ENCODE data around the gene CSPG4.
"Not testable (repeated sequence)": the region's sequence is repeated elsewhere in the genome, so short reads cannot be mapped to it uniquely, and the experiment has no call there.

The CSPG4 gene

DNA sequence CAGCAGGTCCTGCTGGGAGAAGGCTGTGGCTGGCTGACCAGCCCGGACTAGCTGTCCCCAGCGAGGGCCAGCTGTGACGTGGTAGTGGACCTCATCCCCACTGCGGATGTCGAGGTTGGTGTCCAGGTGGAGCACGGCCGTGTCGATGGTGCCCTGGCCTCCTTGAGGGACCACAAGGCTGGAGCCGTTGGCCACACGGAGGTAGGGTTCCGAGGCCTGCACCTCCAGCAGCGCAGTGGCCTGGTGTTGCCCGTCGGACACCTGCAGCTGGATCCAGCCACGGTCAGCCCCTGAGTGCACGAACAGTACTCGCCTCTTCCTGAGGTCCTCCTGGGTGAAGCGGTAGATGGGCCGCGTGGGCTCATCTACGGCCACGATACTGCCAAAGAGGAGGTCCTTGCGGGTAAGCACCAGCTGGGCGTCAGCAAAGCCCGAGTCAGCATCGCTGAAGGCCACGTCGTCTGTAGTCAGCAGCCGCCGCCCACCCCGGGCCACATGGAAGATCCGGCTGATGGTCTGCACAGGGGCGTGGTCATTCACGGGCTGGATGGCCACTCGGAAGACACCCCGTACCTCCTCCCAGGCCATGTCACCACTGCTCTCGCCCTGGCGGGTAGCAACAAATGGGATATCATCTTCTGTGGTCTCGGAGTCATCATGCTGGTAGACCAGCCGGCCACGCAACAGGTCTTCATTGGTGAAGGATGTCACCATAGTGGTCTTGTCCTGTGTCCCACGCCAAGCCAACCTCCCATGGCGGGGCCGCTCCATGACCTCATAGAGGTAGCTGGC, 25.0 kb downstream of the CSPG4 start:
- DNase-seq, result no peak

DNA sequence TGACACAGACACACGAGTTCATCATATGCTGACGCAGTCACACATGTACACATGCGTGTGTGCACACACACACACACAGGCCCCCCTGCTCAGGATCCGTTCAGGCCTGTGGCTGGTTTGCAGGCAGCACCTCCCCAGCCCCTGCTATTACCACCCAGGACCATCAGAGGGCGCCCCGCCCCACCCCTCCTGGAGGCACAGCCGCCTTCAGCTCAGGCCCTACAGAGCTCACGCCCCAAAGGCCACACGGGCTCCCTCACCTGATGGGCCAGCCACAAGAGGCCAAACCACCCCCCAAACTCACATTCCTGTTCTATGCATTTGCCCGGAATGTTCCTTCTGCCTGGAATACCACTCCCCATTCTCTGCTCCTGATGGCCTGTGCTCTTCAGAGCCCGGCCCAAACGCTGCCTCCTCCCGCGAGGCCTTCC, 26.4 kb downstream of the CSPG4 start:
- not testable (repeated sequence) for DNase-seq

DNA sequence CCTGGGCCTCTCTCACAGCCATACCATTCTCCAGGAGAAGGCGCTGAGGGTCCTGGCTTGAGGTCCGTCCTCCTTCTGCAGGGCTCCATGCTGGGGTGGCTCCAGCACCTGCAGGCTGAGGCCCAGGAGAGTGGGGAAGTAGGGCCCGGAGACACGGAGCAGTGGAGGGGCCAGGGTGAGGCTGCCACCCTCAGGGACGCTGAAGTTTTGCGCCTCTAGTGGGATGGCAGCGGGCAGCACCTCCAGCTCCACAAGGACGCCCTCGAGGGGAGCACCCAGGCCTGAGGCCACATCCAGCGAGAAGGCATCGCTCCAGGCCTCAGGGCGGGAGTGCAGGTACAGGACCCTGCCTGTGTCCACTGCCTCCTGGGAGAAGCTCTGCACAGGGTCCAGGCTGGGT, 27.5 kb downstream of the CSPG4 start:
- no peak for DNase-seq

DNA sequence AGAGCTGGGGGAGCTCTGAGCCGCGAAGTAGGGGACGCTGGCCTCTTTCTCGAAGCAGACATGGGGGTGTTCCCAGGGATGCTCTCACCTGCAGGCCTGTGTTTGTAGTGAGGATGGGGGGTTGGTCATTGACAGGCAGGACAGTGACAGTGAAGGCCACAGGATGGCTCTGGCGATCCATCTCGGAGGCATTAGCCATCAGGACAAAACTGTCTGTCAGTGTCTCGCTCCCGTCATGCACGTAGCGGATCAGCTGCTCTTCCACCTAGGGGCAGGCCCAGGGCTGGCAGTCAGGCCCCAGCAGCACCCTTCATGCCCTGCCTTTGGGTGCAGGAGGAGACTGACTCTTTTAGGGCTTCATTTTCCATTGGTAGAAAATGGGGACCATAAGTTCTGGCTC, 28.0 kb downstream of the CSPG4 start:
- DNase-seq, result no peak

DNA sequence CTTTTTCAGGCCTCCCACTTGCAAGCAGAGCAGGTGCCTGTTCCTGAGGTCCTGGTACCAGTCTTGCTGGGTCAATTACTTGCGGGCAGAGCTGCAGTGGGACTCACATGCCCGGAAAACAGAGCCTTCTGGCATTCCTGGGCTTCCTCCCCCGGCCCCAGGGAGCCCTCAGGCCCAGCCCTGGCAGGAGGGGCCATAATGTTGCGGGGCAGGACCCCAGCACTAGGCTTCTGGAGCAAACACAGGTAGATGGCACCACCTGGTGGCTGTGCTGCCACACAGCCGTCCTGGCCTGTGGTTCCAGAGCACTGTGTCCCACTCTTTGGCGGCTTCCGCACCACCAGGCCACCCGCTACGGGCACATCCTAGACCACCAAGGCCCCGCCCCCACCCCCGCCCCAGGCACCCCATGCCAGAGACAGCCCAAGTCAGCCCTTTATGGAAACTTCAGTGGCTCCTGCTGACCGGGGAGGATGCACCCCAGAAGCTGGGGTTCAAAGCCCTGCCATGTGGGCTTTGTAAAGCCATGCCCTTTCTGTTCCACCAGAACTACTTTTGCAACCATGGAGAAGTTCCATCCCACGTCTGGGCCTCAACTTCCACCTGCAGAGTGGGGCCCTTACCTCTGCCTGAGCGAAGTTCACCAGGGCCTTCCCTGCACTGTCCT, 28.9 kb downstream of the CSPG4 start:
- peak; percentile 24 for DNase-seq

DNA sequence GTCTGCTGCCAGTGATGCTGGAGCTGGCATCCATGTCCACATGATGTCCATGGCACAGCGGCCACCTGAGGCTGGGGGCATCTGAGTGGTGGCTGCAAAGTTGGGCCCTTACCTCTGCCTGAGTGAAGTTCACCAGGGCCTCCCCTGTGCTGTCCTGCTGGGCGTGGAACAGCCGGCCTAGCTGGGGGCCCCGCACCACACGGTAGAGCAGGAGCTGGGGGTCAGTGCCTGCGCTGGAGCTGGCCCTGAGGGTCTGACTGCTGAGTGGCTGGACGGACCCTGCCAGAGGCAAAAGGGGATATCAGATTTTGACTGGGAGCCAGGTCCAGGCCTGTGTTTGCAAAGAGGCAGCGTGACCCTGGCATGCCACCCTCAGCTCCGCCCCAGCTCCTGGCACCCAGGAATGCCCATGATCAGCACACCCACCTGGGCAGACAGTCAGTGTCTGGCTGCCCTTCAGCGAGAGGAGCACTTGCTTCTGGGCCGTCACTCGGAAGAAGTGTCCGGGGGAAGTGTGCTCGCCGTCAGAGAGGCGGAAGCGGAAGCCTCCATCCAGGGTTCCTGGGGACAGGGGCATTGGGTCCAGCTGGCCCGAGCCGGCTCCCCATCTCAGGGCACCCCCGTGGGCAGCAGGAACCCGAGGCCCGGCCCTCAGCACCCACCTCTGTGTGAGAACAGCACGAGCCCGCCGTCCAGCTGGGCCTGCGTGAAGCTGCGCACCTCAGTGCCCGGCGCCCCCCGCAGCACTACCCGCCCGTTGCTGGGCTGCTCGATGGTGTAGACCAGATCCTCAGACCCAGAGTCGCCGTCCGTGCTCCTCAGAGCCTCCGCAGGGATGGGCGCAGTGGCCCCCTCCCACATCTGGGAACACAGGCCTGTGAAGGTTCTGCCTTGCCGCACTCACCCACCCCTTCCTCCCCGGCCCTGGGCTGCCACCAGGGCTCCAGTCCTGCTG, 30.2 kb downstream of the CSPG4 start:
- DNase-seq, result no peak

DNA sequence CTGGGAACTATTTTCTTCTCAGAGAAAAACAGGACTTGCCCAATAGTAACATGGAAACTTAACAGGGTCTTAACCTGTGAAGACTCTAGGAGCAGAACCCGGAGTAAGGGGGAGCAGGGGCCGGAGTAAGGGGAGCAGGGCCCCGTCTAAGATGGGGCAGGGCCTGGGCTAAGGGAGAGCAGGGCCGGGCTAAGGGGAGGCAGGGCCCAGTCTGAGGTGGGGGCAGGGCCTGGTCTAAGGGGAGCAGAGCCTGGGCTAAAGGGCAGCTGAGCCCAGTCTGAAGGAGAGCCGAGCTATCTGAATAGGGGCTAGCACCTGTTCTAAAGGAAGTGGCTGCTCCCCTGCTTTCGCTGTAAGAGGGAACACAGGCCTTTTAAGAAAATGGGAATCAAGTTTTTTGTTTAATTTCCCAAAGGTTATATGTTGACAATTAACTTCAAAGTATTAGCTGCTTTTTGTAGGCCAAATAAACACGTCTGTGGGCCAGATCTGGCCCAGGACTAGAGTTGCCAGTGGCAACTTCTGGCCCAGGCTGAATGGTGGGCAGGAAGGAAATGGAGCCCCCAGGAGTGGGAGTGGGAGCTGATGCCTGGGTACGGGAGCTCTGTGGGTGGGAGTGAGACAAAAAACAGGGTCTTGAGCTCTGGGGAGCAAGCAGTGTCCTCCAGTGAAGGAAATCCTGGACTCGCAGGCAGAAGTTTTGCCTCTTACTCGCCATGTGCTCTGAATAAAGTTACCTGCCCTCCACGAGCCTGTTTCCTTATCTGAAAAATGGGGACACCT, 32.5 kb downstream of the CSPG4 start:
- DNase-seq, result no peak

DNA sequence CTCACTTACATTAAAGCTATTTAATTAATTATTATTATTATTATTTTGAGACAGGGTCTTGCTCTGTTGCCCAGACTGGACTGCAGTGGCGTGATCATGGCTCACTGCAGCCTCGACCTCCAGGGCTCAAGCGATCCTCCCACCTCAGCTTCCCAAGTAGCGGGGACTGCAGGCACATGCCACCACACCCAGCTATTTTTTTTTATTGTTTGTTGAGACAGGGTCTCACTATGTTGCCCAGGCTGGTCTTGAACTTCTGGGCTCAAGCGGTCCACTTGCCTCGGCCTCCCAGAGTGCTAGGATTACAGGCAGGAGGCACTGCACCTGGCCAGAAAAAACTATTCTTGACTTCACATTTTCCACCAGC, 34.3 kb downstream of the CSPG4 start:
- not testable (repeated sequence) for DNase-seq

DNA sequence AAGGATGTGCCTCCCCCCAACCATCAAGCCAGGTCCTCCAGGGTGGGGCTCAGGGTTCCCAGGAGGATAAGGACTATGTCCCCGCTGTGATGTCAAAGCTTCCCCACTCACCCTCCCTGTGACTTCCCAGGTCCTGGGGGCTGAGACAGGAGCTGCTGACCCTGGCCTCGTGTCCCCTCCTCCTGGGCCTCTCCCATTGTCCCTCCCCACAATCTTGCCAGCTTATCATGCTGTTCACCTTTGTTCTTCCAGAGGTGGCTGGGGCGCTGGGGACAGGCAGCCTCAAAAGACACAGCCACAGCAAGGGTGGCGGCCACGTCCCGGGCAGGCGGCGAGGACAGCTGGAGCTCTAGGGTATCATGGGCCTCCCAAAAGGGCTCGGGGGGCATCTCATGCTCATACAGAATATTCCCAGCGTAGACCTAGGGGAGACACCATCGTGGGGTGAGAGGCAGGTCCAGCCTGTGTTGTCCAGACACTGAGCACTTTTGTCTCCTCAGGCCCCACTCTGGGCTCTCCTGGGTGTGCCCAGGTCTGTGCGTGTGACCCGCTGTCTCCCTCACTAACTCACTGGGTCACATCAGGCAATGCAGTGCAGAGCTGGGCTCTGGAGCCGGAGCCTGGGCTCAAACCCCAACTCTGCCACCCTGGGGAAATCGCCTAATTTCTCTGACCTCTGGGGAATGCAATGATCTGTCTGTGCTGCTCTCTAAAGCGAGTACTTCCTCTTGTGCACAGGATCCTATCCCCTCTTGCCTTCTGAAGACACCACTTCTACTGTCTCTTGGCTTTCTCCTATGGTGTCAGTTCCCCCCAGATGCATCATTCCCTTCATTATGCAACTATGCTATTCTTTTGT, 35.0 kb downstream of the CSPG4 start:
- no peak for DNase-seq

DNA sequence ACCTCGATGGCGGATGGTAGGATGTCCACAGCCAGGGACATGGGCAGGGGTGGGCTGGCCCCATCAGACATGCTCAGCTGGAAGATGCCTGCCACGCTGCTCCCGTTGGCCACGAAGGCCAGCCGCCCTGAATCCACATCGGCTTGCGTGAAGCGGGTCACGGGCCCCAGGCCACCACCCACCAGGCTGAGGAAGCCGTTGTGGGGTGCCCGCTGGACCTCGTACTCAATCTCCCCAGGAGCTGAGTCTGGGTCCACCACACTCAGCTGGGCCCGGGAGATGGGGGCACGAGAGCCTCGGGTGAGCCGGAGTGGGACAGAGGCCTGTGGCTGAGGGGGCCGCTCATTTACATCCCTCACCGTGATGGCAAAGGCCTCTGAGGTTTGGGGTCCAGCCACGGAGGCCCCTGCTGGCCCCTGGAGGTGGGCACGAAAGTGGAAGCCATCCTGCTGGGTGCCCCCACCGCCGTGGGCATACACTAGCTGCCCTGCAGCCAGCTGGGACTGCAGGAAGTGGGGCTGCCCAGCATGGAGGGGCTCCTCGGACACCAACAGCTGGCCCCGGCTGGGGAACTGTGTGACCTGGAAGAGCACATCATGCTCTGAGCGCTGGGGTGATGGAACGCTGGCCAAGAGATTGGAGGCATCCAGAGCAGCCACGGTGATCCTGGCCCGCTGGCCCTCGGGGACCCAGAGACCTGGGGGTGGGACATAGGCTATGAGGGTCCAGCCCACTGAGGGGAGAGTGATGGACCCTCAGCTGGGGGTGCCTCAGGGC, 35.8 kb downstream of the CSPG4 start:
- DNase-seq, result no peak

DNA sequence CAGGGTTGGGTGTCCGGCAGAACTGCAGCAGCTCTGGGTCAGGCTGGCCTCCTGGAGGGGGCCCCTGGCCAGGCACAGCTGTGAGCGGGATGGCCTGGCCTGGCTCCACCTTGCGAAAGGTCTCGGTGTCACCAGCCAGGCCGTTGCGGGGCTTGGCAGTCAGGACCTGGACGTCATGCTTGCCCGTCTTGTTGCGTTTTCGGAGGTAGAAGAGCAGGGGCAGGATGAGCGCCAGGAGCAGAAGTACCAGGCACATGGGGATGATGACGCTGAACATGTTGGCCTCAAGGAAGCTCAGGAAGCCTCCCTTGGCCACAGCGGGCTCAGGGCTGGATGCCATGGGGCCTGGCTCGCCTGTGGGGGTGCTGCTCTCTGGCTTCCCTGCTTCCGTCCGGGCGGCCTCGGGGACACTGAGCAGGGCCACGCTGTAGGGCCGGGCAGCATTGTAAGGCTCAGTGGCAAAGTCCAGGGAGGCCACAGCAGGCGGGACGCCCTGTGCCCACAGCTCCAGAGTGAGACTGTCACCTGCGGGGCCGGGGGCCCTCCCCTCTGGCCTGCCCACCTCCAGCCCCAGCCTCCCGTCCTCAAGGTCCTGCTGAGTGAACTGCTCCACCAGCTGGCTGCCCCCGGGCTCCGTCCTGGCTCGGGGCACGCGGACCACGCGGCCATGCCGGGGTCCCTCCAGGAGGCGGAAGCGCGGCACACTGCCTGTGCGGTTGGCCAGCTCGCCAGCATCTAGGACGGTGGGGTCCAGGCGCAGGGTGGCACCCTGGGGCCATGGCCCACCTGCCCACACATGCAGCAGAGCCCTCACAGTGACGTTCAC, 36.9 kb downstream of the CSPG4 start:
- no peak for DNase-seq

DNA sequence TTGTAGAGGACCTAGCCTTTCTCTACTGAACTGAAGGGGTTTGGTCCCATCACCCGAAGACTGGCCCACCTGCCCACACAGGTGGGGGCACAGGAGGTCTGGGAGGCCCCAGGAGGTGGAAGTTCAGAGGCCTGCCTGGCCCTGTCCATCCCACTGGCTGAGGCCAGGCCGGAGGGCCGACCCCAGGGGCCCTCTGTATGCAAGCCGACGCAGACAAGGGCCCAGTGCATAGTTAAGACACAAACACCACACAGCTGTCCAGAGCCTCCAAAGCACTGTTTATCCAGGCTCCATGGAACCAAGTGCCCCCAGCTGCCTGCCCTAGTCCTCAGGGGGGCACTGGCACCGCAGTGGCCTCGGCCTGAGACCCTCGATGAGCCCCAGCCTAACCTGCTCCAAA, 38.3 kb downstream of the CSPG4 start:
- no peak for DNase-seq

DNA sequence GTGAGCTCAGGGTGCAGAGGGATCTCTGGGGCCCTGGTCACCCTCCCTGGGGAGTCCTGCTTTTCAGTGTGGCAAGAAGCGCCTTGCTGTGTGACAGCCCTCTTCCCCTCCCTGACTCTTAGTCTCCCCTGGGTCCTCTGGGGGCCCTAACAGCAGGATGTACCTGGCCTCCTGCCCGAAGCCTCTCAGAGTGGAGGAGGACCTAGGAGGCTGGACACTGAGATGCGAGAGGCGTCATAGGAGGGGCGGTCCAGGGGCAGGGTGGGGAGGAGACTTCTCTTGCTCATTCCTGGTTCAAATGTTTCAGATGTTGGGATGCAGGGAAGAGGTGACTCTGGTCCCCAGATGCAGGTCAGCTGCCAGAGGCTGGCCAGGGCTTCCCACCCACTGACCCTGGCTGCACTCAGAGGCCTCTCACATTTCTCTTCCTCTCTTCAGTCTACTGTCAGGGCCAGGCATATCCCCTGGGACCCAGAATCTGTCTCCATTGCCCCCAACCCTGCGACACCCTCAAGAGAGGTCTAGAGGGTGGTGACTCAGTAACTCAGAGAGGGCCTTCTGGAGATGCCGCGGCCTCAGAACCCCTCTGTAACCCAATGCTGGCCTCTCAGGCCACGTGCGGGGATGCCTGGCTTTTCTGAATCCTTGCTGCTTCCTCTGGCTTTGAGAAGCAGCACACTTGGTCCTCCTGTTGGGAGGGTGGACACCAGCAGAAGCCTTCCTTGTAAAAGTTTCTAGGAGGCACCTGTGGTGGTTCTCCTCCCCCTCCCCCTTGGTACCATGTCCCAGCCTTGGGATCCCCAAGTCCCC, 39.0 kb downstream of the CSPG4 start:
- no peak for DNase-seq

DNA sequence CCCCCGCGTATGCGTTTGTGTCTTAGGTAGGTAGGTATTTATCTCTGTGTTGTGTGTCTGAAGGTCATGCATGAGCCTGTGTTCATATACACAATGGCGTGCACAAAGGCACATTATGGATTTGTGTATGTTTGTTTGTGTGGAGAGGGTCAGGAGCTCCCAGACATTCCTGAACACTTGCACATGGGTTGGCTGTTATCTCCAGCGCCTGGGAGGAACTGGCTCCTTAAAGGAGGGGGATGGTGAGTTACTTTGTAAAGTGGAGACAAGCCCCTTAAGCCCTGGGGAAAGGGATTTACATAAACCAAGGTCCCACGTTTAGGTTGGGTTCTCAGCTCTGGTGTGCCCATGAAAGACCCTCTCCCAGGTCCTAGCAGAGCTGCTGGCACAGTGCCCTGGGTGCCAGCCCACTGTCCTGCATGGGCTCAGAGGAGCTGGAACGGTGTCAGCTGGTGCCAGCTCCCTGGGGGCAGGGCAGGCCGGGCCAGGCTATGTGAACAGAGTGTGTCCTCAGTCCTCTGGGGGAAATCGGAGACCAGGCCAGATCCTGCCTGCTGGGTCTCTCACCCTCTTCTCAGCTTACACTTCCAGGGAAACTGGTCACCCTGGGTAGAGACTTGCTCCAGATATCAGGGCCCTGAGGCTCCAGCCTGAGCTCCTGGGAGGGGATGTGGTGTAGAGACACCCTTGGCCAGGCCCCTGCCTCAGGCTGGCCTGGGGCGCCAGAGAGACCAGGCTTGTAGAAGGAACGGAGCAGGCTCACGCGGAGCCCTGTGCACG, 39.8 kb downstream of the CSPG4 start:
- no peak for DNase-seq

DNA sequence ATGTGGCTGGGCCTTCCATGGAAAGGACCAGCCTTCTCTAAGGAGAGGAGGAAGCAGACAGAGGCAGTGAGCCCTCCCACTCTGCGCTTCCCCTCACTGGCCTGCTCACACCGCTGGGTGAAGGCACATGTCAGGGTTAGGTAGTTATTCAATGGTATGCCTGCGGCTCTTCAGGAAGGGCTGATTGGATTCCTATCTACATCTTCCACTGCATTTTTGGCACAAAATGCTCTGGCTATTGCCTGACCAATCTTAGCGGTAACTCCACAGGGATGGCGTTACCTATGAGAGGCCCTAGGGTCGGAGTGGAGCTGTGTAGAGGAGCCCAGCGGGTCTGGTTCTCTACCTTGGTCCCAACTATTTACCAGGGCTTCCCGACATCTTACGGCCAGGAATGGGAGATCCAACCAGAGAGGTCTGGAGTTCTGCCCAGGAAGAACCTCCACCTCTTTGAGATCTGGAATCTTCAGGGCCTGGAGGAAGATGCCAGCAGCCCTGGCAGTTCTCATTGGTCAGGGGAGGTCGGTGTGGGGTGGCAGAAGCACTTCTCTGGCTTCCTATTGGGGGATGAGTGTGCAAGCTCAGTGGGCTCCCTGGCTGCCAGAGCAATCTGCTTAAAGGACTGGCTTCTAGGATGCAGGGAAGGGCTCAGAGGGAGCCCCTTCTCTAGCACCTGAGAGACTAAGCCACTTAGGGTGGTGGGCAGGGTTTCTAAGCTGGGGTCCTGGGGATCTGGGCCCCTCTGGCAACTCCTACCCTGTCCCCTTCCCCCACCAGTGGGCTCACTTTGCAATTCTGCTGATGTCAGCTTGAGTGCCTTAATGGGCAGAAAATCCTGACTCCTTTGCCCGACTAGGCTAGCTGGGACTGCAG, 40.7 kb downstream of the CSPG4 start:
- no peak for DNase-seq

DNA sequence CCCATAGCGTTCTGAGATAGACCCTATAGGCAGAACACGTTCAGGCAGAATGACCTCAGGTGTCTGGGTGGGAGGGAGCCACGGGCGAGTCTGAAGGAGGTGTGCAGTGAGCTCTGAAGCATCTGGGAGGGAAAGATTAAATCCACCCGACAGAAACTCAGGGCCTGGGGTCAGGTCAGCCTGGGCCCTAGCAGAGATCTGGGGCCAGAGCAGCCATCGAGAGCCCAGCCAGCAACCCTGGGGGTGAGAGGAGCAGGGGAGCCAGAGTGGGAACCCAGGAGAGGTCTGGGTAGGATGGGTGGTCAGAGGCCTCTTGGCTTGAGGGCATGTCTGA, 42.8 kb downstream of the CSPG4 start:
- no peak for DNase-seq

DNA sequence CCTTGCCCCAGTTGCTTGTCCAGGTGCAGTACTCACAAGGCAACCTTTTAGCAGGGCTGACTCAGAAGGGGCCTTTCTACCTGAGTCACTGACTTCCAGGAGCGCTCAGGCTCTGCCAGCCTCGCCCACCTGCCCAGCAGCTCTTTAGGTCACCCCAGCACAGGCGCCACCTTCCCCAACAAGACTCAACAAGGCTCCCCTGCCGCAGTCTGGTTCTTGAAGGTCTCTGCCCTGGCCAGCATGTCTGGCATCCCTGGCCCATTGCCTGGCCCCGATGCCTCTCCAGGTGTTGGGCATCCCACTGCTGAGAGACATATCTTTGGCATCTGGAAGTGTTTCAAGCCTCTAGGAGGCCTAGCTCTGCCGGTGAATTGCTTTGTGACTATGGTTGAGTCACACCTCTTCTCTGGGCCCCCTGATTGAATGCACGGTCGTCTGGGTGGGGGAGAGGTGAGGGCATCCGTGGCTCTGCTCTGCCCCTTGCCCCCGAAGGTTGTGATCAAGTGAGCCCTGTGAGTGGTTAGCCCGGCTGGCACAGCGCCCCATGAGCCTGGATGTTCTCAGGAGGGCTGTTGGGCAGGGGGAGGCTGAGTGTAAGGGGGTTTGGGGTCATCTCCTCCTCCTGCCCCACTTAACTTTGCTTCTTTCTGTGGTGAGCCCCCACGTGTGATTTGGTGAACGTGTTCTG, 43.3 kb downstream of the CSPG4 start:
- no peak for DNase-seq
